Mammary microvascular endothelial cell (primary cell): Measurements from ENCODE around the gene B3GAT2. TPM values are rescaled to one million over a fixed set of nuclear protein-coding genes. Genes with fewer than 3 reads are reported as not detected.

Source experiments
- total RNA-seq: library from RNA; depleted of rRNA; stranded (reverse); fragments of >200 nt; gene quantifications from 2 replicates; pipeline ENCODE4 v1.2.3, GENCODE V29; 2015

The B3GAT2 gene, protein sequence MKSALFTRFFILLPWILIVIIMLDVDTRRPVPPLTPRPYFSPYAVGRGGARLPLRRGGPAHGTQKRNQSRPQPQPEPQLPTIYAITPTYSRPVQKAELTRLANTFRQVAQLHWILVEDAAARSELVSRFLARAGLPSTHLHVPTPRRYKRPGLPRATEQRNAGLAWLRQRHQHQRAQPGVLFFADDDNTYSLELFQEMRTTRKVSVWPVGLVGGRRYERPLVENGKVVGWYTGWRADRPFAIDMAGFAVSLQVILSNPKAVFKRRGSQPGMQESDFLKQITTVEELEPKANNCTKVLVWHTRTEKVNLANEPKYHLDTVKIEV
- total RNA-seq = under 0.01 TPM in 2 replicates

DNA sequence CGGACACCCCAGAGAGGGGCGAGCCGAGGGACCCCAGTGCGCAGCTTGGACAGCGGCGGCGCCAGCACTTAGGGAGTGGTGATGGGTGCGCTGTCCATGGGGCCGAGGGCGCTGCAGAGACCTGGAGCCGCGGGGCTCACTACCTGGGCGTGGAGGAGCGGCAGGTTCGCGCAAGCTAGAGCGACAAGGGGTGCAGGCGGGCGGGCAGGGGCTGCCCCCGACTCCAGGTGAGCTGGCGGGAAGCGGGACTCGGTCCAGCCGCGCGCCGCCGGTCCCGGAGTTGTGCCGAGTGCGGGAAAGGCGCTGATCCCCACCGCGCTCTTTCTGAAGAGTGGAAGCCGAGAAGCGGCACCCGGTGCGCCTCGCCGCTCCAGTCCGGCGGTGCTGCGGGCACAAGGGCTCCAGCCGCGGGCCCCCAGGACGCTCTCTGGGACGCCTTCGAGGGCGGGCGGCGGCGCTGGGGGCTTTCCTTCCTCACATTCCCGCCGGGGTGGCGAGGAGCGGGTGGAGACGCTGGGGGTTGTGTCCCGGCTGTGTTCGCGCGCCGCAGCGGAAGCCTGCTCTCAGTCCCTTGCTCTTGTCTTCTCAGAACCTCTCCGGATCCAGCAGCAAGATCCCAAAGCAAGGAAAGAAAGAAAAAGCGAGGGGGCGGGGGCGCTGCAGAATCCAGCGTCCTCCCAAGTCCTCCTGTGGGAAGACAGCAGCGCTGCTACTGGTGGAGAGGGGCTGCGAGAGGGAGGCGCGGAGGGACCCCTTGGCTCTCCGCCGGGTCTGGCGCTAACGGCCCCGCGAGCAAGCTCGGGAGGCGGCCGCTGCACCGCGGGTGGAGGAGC is at the start of gene B3GAT2:
TSS of gene B3GAT2 (minus strand) at position 610 of the 833 bp plus-strand sequence. CDS start 631 bp downstream, outside the sequence.

